ENCODE results near the gene ITGB8.

The ITGB8 gene

GRCh38 chr7:20447021-20447650, 116.4 kb downstream of the ITGB8 start:
- no peak for DNase-seq (ENCODE audit: low spot score)
- TF ChIP-seq CTCF (IDR thresholded peaks at IDR 0.05; ENCODE audit: extremely low read depth, missing control alignments): no peak

GRCh38 chr7:20449176-20449575, 118.5 kb downstream of the ITGB8 start:
- DNase-seq (ENCODE audit: low spot score): no peak
- TF ChIP-seq CTCF (IDR thresholded peaks at IDR 0.05; ENCODE audit: extremely low read depth, missing control alignments): no peak

GRCh38 chr7:20450536-20450935, 119.8 kb downstream of the ITGB8 start:
- no peak for DNase-seq (ENCODE audit: low spot score)
- TF ChIP-seq CTCF (IDR thresholded peaks at IDR 0.05; ENCODE audit: extremely low read depth, missing control alignments): no peak

GRCh38 chr7:20454202-20454601, 123.5 kb downstream of the ITGB8 start:
- DNase-seq (ENCODE audit: low spot score): no peak
- TF ChIP-seq CTCF (IDR thresholded peaks at IDR 0.05; ENCODE audit: extremely low read depth, missing control alignments): no peak

- DNase-seq (ENCODE audit: low spot score): no peak
- no peak for TF ChIP-seq CTCF (IDR thresholded peaks at IDR 0.05; ENCODE audit: extremely low read depth, missing control alignments)
These were observed 126.0 kb downstream of the ITGB8 start for GRCh38 chr7:20456701-20457100.

- DNase-seq (ENCODE audit: low spot score): no peak
- no peak for TF ChIP-seq CTCF (IDR thresholded peaks at IDR 0.05; ENCODE audit: extremely low read depth, missing control alignments)
These were observed 127.8 kb downstream of the ITGB8 start for GRCh38 chr7:20458521-20458920.

- no peak for DNase-seq (ENCODE audit: low spot score)
- no peak for TF ChIP-seq CTCF (IDR thresholded peaks at IDR 0.05; ENCODE audit: extremely low read depth, missing control alignments)
These were observed 128.7 kb downstream of the ITGB8 start for GRCh38 chr7:20459419-20459818.

All from GM20000 (cell line).